Activated CD4-positive, alpha-beta T cell treated with anti-CD3 and anti-CD28 coated beads, Interleukin-2, amount 50 U/mL, for 24 hours (primary cell): ENCODE data around the gene MAGEA6.
"Not testable (repeated sequence)": the region's sequence is repeated elsewhere in the genome, so short reads cannot be mapped to it uniquely, and the experiment has no call there.

Experiments
- DNase-seq, 2 donors: peaks; one replicate each; pipeline ENCODE4 v3.0.0-alpha.2; 2020; ENCODE audit warnings: low read depth in 1 of 2, low spot score in 1 of 2

The MAGEA6 gene, protein sequence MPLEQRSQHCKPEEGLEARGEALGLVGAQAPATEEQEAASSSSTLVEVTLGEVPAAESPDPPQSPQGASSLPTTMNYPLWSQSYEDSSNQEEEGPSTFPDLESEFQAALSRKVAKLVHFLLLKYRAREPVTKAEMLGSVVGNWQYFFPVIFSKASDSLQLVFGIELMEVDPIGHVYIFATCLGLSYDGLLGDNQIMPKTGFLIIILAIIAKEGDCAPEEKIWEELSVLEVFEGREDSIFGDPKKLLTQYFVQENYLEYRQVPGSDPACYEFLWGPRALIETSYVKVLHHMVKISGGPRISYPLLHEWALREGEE

DNA sequence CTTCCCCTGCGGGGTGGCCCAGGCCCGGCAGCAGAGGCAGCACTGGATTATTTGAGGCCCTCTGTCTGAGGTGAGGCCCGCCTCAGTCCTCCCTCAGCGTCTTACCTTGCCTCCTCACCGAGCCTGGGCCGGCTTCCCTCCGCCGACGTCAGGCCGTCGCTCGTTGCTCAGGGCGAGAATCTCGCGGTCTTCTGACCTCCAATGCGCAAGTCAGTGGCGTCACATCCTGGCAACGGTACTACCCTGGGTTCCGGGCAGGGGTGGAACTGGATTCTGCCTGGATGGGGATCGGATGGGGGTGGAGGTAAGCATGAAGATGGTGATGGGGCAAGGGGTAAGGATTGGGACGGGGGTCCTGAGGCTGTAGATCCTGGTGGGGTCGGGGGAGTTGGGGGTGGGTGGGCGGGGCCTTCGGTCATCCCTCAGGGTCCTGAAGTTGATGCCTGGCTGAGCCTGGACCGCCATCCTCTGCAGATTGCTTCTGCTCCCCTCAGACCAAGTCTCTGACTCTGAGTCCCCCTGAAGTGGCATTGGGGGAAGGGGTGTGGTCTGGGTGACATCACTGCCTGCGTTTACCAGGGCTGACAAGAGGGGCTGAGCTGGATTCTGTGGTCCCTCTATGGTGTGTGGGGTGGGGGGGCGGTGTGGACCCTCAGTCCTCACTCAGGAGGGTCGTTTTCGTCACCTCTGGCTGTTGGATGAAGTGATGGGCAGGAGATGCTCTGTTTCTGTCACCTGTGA is at the start of gene MAGEA6:
MAGEA6 (minus strand) TSS at position 141 of the 741 bp plus-strand sequence. CDS start 2,039 bp downstream, outside the sequence.
- DNase-seq: not testable (repeated sequence)

DNA sequence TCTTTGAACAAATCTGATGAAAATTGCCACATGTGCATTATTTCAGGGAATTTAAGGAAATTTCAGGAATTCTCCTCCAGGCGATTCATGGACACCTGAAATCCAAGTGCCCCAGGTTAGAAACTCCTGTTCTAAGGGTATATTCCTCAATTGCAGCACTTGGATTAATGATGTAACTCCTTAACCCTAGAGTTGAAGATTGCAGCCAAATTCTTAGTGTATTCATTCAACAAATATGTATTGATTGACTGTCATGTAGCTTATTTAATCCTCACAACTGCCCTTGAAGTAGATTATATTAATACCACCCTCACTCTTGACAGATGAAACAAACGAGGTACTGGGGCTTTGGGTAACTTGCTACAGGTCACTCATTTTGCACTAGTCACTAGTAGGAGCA is 49.8 kb upstream of the MAGEA6 start:
- DNase-seq: no peak

DNA sequence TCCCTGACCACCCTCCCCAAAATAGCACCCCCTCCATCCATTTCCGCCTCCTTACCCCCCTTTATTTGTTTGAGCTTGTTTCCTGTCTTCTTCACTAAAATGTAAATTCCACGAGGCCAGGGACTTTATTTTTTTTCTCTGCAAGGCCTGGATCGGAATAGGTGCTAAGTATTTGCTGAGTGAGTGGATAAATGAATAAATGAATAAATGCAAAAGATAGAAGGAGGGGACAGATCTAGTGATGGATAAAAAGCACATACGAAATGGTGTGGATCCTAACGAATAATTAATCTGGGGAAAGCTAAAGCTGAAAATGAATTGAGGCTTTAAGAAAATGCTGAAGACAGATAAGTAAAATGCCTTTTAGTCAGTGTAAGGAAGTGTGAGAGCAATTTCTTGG is 48.9 kb upstream of the MAGEA6 start:
- no peak for DNase-seq

DNA sequence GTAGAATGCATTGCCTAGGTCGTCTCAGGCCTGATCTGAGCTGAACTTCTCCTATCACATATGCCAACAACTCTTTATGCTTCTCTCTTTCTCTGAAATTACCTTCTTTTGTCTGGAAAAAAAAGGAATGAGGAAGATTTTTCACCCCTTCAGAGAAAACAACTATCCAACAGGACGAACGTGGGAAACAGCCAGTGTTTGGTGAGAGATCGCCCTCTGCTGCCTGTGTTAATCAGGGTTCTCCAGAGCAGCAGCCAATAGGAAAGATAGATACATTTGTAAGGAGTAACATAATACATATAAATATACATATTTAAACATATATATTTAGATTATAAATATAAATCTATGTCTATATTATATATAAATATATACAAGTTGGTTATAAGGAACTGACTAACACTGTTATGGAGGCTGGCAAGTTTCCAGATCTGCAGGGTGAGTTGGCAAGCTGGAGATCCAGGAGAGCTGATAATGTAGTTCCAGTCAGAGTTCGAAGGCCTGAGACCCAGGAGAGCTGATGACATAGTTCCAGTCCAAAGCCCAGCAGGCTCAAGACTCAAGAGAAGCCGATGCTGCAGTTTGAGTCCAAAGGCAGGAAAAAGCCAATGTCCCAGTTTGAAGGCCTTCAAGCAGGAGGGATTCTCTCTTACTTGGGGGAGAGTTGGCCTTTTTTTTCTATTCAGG is 47.7 kb upstream of the MAGEA6 start:
- no peak for DNase-seq

DNA sequence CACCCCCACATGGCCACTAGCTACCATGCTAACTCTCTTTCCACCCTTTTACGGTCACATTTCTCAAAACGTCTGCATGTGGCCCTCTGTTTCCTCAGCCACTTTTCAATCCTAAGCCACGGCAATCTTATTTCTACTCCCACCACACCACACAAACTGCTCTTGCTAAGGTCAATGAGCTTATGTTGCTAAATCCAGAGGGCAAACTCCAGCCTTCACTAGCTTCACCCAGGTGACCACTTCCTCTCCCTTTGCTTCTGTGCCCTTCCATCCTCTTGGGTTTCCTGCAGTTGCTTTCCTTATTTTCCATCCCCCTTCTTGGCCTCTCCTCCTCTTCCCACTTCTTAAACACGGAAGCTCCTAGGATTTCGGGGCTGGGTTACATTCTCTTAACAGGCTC is 44.6 kb upstream of the MAGEA6 start:
- DNase-seq: no peak

DNA sequence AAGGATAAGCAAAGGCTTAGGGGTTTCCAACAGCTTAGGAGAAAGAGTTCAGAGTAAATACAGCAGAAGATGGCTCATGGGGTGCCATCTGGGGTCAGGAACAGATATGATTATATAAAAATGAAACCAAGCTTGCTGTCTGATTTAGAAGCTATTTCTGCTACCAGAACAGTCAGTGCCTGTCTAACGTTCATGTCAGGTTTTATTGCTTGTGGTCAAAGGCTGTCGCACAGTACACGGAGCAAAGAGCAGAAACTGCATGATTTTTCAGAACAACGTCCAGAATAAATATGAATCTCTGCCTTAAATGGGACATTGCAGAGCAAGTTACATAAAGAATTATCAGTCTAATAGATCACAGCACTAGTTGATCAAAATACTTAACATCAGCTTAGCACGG is 43.7 kb upstream of the MAGEA6 start:
- DNase-seq: no peak

DNA sequence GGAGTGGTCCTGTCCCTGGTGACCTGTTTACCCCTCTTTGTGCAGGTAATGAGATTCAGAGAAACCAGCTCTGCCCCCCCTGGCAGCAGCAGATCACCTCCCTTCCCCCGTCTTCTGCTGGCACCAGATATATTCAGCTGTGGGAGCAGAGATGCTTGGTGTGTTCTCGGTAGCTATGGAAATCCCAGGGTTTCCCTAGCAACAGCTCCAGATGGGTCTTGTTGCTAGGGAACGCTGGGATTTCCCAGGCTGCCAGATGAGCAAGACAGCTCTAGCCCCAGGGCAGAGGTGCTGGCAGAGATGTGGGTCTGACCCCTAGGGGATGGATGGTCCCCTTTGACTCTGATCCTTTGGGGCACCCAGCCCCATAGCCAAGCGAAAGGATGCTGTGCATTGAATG is 40.9 kb upstream of the MAGEA6 start:
- no peak for DNase-seq

DNA sequence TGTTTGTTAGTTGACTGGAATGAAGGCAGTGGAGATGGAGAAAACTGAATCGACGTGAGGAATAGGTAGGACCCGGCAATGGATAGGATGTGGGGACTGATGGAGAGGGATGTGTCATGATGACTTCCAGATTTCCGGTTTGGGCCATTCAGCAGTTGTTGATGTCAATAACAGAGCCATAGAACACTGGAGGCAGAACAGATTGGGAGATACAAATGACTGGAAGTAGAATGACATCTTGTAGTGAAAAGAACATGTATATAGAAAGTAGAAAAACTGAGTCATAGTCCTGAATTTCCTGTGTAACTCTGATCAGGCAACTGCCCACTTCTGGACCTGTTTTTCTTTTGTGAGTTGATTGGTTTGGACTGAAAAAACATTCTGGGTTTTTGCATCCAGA is 36.5 kb upstream of the MAGEA6 start:
- DNase-seq: no peak

DNA sequence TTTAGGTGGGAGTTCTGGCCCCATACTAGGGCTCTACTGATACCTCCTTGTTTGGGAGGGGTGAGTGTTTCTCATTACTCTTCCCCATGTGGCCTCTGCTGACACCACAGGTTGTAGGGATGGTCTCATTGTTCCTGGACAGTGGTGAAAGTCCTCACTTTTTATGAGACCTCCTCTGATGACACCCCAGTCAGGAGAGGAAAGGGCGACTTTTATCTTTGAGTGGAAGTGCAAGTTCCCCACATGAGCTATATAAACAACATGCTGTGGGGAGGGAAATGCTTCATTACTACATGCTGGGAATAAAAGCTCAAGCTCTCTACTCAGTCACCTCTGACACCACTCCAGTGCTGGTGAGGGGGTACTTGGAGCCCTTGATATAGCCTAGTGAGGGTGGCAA is 29.5 kb upstream of the MAGEA6 start:
- no peak for DNase-seq

DNA sequence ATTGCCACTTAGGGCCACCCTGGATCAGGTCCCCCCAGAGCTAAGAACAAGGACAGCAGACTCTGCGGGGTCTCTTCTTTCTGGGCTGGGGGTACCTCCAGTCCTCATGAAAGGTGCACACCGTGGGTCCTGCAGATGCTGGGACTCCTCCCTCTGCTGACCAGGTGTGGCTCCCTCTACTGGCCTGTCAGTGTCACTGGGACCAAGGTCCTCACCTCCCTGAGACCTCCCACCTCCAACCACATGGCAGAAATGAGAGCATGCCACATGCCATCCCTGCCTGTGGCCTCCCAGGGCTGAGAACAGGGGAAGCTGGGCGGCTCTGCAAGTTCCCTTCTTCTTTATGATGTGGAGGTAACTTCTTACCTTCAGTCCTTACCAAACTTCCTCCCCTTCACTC is 17.6 kb upstream of the MAGEA6 start:
- DNase-seq: not testable (repeated sequence)

DNA sequence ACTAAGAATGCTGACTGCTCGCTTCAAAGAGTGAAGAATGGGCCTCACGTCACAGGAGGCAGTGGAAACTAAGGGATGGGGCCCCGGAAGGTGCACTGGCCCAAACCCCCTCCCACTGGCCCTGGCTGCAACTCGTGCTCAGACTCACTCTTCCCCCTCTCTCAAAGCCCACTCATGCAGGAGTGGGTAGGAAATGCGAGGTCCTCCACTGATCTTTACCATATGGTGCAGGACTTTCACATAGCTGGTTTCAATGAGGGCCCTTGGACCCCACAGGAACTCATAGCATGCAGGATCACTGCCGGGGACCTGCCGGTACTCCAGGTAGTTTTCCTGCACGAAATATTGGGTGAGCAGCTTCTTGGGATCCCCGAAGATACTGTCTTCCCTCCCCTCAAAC is 2.9 kb downstream of the MAGEA6 start:
- not testable (repeated sequence) for DNase-seq

DNA sequence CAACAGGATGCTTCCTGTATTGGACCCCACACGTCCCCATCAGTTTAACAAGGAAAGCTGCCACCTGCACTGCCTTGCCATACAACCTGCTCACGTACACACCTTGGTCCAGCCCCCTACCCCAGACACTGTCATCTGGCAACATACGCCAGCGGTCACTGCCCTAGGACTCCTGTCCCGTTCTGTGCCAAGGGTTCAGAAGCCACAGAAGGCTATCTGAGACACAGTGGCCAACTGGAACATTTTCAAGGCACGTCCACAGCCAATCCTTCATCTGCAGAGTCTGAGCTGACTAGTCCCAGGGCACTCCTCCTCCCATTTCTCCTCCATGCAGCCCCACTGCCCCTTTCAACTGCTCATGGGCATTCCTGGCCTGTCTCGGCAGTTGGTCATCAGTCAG is 7.9 kb downstream of the MAGEA6 start:
- not testable (repeated sequence) for DNase-seq

DNA sequence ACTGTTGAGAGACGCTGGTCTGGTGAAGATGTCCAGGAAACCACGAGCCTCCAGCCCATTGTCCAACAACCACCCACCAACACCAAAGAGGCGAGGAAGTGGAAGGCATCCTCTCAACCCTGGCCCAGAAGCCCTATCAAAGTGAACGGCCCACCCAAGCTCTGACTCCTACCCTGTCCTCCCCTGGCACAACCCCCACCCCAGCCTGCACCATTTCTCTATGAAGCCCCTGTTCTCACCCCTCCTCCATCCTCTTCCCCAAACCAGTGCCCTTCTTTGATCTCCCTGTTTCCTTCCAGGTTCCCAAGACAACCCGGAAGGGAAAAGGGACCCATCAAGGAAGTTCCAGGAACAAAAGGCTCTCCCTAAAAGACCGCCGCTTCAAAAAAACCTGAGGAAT is 9.9 kb downstream of the MAGEA6 start:
- not testable (repeated sequence) for DNase-seq

DNA sequence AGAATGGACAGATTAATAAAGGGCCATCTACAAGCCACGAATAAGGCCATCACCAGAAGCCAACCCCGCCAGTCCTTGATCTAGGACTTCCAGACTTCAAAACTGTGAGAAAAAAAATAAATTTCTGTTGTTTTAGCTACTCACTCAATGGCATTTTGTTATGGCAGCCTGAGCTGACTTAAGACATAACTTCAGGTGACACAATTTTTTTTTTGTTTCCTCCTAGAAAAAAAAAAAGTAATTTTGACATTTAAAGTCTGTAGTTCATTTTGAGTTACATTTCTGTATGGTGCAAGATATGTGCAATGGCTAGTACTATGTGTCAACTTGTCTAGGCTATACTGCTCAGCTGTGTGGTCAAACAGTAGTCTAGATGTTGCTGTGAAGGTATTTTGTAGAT is 10.6 kb downstream of the MAGEA6 start, which contains the start of gene CSAG3:
CSAG3 (plus strand) TSS at position 301 of the 400 bp plus-strand sequence.
- DNase-seq: not testable (repeated sequence)

DNA sequence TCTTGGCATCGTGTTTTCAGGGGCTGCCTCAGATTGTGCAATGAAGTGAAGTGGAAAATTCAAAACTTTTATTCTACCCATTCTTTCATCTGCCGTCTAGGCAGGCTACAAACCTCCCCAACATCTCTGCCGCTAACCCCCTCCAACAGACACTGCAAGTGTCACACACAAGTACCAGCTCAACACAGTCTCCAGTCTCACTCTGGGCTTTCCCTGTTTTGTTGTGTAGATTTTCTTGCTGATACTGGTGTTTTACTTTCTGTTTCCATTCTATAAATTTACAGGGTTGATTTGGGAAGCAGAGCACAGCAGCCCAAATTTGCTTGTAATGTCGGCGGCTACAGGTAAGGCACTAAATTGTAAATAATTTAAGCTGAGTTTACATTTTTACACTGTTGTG is 14.6 kb downstream of the MAGEA6 start:
- DNase-seq: not testable (repeated sequence)

DNA sequence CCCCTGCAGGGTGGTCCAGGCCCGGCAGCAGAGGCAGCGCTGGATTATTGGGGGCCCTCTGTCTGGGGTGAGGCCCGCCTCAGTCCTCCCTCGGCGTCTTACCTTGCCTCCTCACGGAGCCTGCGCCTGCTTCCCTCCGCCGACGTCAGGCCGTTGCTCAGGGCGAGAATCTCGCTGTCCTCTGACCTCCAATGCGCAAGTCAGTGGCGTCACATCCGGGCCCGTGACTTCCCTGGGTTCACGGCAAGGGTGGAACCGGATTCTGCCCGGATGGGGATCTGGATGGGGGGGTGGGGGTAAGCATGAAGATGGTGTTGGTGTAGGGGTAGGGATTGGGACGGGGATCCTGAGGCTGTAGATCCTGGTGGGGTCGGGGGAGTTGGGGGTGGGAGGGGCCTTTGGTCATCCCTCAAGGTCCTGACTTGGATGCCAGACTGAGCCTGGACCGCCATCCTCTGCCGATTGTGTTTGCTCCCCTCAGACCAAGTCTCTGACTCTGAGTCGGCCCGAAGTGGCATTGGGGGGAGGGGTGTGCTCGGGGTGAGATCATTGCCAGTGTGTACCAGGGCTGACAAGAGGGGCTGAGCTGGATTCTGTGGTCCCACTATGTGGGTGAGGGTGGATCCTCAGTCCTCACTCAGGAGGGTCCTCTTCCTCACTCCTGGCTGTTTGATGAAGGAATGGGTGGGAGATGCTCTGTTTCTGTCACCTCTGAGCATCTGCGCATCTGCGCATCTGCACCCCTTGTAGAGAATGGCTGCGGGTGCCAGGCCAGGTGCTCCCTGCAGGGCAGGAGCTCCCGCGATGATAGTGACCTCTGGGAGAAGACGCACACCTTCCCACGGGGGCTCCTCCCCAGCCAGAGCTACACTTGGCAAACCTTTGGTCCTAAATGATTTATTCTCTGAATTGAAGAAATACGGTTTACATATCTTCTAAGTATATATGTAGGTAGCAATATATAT is 15.5 kb downstream of the MAGEA6 start, which contains the start of gene MAGEA2:
MAGEA2 (minus strand) TSS at position 157 of the 965 bp plus-strand sequence. CDS start 2,479 bp downstream, outside the sequence.
- DNase-seq: not testable (repeated sequence)

DNA sequence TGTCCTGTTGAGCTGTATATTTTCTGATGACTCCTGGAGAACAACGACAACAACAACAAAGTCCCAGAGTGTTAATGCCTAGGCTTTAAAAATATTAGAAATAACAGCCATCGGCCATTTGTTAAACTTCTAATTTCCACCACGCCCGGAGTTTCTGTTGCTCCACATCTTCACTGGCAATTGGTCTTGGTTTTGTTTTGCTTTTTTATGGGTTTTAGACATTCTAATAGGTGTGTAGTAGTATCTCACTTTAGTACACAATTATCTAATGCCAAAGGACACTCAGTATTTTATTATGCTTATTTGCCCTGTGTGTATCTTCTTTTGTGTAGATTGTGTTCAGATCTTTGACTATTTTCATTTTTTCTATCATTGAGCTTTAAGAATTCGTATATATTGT is 30.9 kb downstream of the MAGEA6 start:
- DNase-seq: no peak

DNA sequence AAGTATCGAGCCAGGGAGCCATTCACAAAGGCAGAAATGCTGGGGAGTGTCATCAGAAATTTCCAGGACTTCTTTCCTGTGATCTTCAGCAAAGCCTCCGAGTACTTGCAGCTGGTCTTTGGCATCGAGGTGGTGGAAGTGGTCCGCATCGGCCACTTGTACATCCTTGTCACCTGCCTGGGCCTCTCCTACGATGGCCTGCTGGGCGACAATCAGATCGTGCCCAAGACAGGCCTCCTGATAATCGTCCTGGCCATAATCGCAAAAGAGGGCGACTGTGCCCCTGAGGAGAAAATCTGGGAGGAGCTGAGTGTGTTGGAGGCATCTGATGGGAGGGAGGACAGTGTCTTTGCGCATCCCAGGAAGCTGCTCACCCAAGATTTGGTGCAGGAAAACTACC is 33.0 kb downstream of the MAGEA6 start:
- not testable (repeated sequence) for DNase-seq

DNA sequence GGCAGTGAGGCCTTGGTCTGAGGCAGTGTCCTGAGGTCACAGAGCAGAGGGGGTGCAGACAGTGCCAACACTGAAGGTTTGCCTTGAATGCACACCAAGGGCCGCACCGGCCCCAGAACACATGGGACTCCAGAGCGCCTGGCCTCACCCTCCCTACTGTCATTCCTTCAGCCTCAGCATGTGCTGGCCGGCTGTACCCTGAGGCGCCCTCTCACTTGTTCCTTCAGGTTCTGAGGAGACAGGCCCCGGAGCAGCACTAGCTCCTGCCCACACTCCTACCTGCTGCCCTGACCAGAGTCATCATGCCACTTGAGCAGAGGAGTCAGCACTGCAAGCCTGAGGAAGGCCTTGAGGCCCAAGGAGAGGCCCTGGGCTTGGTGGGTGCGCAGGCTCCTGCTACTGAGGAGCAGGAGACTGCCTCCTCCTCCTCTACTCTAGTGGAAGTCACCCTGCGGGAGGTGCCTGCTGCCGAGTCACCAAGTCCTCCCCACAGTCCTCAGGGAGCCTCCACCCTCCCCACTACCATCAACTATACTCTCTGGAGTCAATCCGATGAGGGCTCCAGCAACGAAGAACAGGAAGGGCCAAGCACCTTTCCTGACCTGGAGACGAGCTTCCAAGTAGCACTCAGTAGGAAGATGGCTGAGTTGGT is 33.5 kb downstream of the MAGEA6 start:
- DNase-seq: no peak

DNA sequence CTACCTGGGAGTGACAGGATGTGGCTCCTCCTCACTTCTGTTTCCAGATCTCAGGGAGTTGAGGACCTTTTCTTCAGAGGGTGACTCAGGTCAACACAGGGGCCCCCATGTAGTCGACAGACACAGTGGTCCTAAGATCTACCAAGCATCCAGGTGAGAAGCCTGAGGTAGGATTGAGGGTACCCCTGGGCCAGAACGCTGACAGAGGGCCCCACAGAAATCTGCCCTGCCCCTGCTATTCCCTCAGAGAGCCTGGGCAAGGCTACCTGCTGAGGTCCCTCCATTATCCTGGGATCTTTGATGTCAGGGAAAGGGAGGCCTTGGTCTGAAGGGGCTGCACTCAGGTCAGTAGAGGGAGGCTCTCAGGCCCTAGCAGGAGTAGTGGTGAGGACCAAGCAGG is 34.4 kb downstream of the MAGEA6 start:
- DNase-seq: no peak
